Caco-2 (cell line): ENCODE measurements around the gene RO60. TPM values are rescaled to one million over a fixed set of nuclear protein-coding genes. Genes with fewer than 3 reads are reported as not detected.

Experiments
- Bru-seq: library from RNA; stranded (reverse); fragments of 400-500 nt; gene quantifications from one replicate; lab custom pipeline; 2021; lab: Mats Ljungman, UMichigan
- BruChase-seq, 2 experiments: library from RNA; stranded (reverse); fragments of 400-500 nt; gene quantifications; one replicate each; lab custom pipeline; 2021; lab: Mats Ljungman, UMichigan
- BruUV-seq: library from RNA; stranded (reverse); fragments of 400-500 nt; replicated peaks from 2 replicates; lab custom pipeline; 2021; lab: Mats Ljungman, UMichigan
- CTCF ChIA-PET: fragments of 300-600 bp; sonication (Branson Sonifier 250); formaldehyde crosslinking; loops from one replicate; lab custom pipeline; 2022; ENCODE audit warnings: antibody characterized with exemption; lab: Charles Lee
- POLR2A ChIA-PET: fragments of 300-600 bp; sonication (Branson Sonifier 250); formaldehyde crosslinking; loops from one replicate; lab custom pipeline; 2022; ENCODE audit warnings: antibody characterized with exemption; lab: Charles Lee
- DNase-seq, 2 experiments: peaks; one replicate each; pipeline versions ENCODE4 v3.0.0 to v3.0.0-alpha.2; 2020 to 2022
- H3K27me3 ChIP-seq: replicated peaks from 2 replicates; pipeline ENCODE4 v1.6.0; 2011; ENCODE audit warnings: low read length; ENCODE audit not compliant: control insufficient read depth, insufficient read depth
- H3K36me3 ChIP-seq: 2 replicates; pipeline ENCODE4 v1.5.1; 2011; ENCODE audit warnings: low read length; ENCODE audit not compliant: control insufficient read depth, insufficient read depth
- H3K4me1 ChIP-seq: fragments of 250-450 bp; sonication (Bioruptor Pico); 2 replicates; pipeline ENCODE4 v1.5.1; 2020; ENCODE audit warnings: mild to moderate bottlenecking
- H3K4me3 ChIP-seq: 2 replicates; pipeline ENCODE4 v1.5.1; 2011; ENCODE audit warnings: low read depth, mild to moderate bottlenecking, control low read depth, low read length
- H3K9me3 ChIP-seq: fragments of 250-450 bp; sonication (Bioruptor Pico); 2 replicates; pipeline ENCODE4 v1.5.1; 2020; ENCODE audit warnings: mild to moderate bottlenecking, moderate library complexity
- H3K27ac Mint-ChIP-seq: one replicate; pipeline ENCODE4 v1.8.0; 2022; ENCODE audit warnings: mixed read lengths; ENCODE audit not compliant: unreplicated experiment
- H3K27me3 Mint-ChIP-seq: one replicate; pipeline ENCODE4 v1.8.0; 2022; ENCODE audit warnings: mixed read lengths; ENCODE audit not compliant: insufficient read depth, unreplicated experiment
- H3K36me3 Mint-ChIP-seq: one replicate; pipeline ENCODE4 v1.8.0; 2022; ENCODE audit warnings: mild to moderate bottlenecking, mixed read lengths; ENCODE audit not compliant: insufficient read depth, unreplicated experiment
- H3K4me1 Mint-ChIP-seq: one replicate; pipeline ENCODE4 v1.8.0; 2022; ENCODE audit warnings: low read depth, mixed read lengths; ENCODE audit not compliant: unreplicated experiment
- H3K4me3 Mint-ChIP-seq: one replicate; pipeline ENCODE4 v1.8.0; 2022; ENCODE audit warnings: mild to moderate bottlenecking, moderate library complexity, mixed read lengths; ENCODE audit not compliant: unreplicated experiment
- H3K9me3 Mint-ChIP-seq: one replicate; pipeline ENCODE4 v1.8.0; 2022; ENCODE audit warnings: mixed read lengths; ENCODE audit not compliant: unreplicated experiment
- CTCF ChIP-seq, 2 experiments: fragments of 200-600 bp in 1 of 2; IDR thresholded peaks; 1 replicate in 1 of 2; 2 replicates in 1 of 2; pipeline versions ENCODE4 v1.5.1 to v1.8.0; 2011 to 2022; ENCODE audit warnings: antibody characterized with exemption in 1 of 2, control low read depth in 1 of 2, inconsistent platforms in 1 of 2, low read depth in 1 of 2, low read length in 1 of 2, mild to moderate bottlenecking in 1 of 2, moderate library complexity in 1 of 2; ENCODE audit not compliant: insufficient read depth in 1 of 2, severe bottlenecking in 1 of 2, unreplicated experiment in 1 of 2
- intact Hi-C: fragments of 100-400 bp; cut with micrococcal nuclease; formaldehyde crosslinking; loops from one replicate; pipeline ENCODE4 v1.10.0; 2022; ENCODE audit not compliant: unreplicated experiment
- long read RNA-seq: library from polyadenylated mRNA; stranded (forward); transcript quantifications from one replicate; pipeline ENCODE4 v2.0.0, GENCODE V29; 2022
- total RNA-seq: library from RNA; stranded (reverse); gene quantifications from 2 replicates; pipeline ENCODE4 v1.2.3, GENCODE V29; 2022

The RO60 gene
- 49.2 and 50.0 TPM in 2 replicates for total RNA-seq
- percentile 88 among the genes with signal in this experiment for Bru-seq, nascent RNA
- BruChase-seq, experiment 1, labeled RNA remaining after a 2-hour chase, result percentile 94 among the genes with signal in this experiment
- BruChase-seq, experiment 2, labeled RNA remaining after a 6-hour chase, result percentile 97 among the genes with signal in this experiment
- long read RNA-seq, full-length matches to known transcripts, result 29 of 39 reads
- long read RNA-seq, partial matches to known transcripts, result 0 of 39 reads
- long read RNA-seq, other reads (novel, unspliced or antisense), result 10 of 39 reads

- BruUV-seq, result no TSS peak
These were observed at the start of gene RO60, which contains the start of gene UCHL5 for GRCh38 chr1:193059282-193060114. Gene RO60, plus strand, starts transcription at chr1:193059612. Its CDS starts 9,443 bp downstream, at chr1:193069055. Gene UCHL5, minus strand, starts transcription at chr1:193059360. Its CDS starts 100 bp downstream, at chr1:193059260.

DNA sequence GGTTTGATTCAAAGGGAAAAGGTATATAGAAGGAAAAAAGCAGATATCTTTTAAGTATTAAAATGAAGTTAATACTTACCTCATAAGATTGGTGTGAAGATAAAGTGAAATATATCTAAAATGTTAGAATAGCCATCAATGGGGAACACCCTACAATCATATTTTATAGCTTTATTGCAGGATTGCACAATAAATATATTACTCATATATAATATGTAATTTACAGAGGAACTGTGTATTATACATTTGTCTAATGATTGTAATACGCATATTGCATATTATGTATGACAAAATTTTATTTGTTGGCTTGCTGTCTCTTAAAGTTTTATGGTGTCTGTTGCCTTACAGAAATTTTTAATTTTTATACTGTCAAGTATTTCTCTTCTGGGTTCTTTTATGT lies 48.0 kb upstream of the RO60 start:
- Histone ChIP-seq H3K27me3 (no peaks in the 10 kb centered on the region), H3K4me1 (peaks cover 31% of the 10 kb centered on the region), H3K9me3 (no peaks in the 10 kb centered on the region), H3K4me3 (no peak overlapping the region), H3K36me3 (no peaks in the 10 kb centered on the region)
- Mint-ChIP-seq H3K27me3 (no peaks in the 10 kb centered on the region), H3K4me3 (no peak overlapping the region), H3K36me3 (peaks cover 6% of the 10 kb centered on the region), H3K9me3 (no peaks in the 10 kb centered on the region), H3K4me1 (peaks cover 13% of the 10 kb centered on the region), H3K27ac (no peak overlapping the region)
- ChIA-PET POLR2A (no interaction called here), CTCF (no interaction called here)
- no TSS peak for BruUV-seq
- DNase-seq, result no peak
- no peak for TF ChIP-seq CTCF (IDR thresholded peaks at IDR 0.05; ENCODE audit: insufficient read depth in 1 of 2, low read depth in 1 of 2, low read length in 1 of 2, severe bottlenecking in 1 of 2, unreplicated experiment in 1 of 2)
- intact Hi-C loops, result no loop called here

More at GRCh38 chr1:193059282-193060114, at the start of gene RO60, which contains the start of gene UCHL5:
- H3K27me3 Mint-ChIP-seq, result no peaks in the 10 kb centered on the region
- CTCF ChIA-PET, result interaction anchor here (0.6 to 0.7 kb wide), 2 partner anchors 12 to 62 kb away, joined by 3 read pairs; no protein-coding TSS in a partner anchor
- H3K27me3 ChIP-seq, result no peaks in the 10 kb centered on the region
- POLR2A ChIA-PET, result interaction anchor here (0.5 to 1.2 kb wide), 7 partner anchors 21 to 259 kb away, joined by 3 to 15 read pairs (median 3); partner anchors contain the start of gene GLRX2
- H3K9me3 Mint-ChIP-seq, result no peaks in the 10 kb centered on the region
- peak; percentile 96 to 98 for DNase-seq
- H3K9me3 ChIP-seq, result no peaks in the 10 kb centered on the region
- peak within 1 kb of the TSS; percentile 70 for H3K4me3 ChIP-seq
- H3K4me1 Mint-ChIP-seq, result peaks cover 15% of the 10 kb centered on the region
- peaks cover 22% of the 10 kb centered on the region for H3K36me3 Mint-ChIP-seq
- intact Hi-C loops, result loop anchor here (1.0 to 2.0 kb wide), 5 partner anchors 23 to 251 kb away; partner anchors contain the start of genes CDC73 and GLRX2
- TF ChIP-seq CTCF (IDR thresholded peaks at IDR 0.05; ENCODE audit: insufficient read depth in 1 of 2, low read depth in 1 of 2, low read length in 1 of 2, severe bottlenecking in 1 of 2, unreplicated experiment in 1 of 2), result peak in 1 of 2 experiments; percentile 21
- peaks cover 5% of the 10 kb centered on the region; the same call in 1 of the 2 replicates for H3K4me1 ChIP-seq
- no peaks in the 10 kb centered on the region for H3K36me3 ChIP-seq
- H3K4me3 Mint-ChIP-seq, result peak within 1 kb of the TSS; percentile 90
- H3K27ac Mint-ChIP-seq, result peak within 1 kb of the TSS; percentile 91

GRCh38 chr1:193013005-193013404 lies 46.4 kb upstream of the RO60 start:
- TF ChIP-seq CTCF (IDR thresholded peaks at IDR 0.05; ENCODE audit: insufficient read depth in 1 of 2, low read depth in 1 of 2, low read length in 1 of 2, severe bottlenecking in 1 of 2, unreplicated experiment in 1 of 2), result no peak
- no peak overlapping the region for H3K27ac Mint-ChIP-seq
- no peak overlapping the region for H3K4me3 Mint-ChIP-seq
- no peaks in the 10 kb centered on the region for H3K27me3 Mint-ChIP-seq
- ChIA-PET CTCF (no interaction called here), POLR2A (no interaction called here)
- H3K36me3 Mint-ChIP-seq, result no peaks in the 10 kb centered on the region
- Histone ChIP-seq H3K4me3 (no peak overlapping the region), H3K27me3 (no peaks in the 10 kb centered on the region), H3K9me3 (no peaks in the 10 kb centered on the region), H3K36me3 (no peaks in the 10 kb centered on the region), H3K4me1 (peaks cover 19% of the 10 kb centered on the region)
- DNase-seq, result no peak
- no peaks in the 10 kb centered on the region for H3K9me3 Mint-ChIP-seq
- BruUV-seq, result no TSS peak
- intact Hi-C loops, result no loop called here
- H3K4me1 Mint-ChIP-seq, result peaks cover 9% of the 10 kb centered on the region
